GM19239 (cell line): Measurements from ENCODE around the gene JCHAIN.
"Not testable (repeated sequence)": the region's sequence is repeated elsewhere in the genome, so short reads cannot be mapped to it uniquely, and the experiment has no call there.

Source experiments
- DNase-seq: peaks from one replicate; pipeline ENCODE4 v3.0.0; 2011; ENCODE audit warnings: low spot score; ENCODE audit not compliant: insufficient read length
- FAIRE-seq: peaks from 2 replicates; lab custom pipeline; 2011; peaks lifted over from hg19 to GRCh38; lab: Jason Lieb, UNC

The JCHAIN gene

GRCh38 chr4:70651864-70652506, 14.3 kb downstream of the JCHAIN start:
- DNase-seq (no peak), FAIRE-seq (peak; percentile 95)

DNA sequence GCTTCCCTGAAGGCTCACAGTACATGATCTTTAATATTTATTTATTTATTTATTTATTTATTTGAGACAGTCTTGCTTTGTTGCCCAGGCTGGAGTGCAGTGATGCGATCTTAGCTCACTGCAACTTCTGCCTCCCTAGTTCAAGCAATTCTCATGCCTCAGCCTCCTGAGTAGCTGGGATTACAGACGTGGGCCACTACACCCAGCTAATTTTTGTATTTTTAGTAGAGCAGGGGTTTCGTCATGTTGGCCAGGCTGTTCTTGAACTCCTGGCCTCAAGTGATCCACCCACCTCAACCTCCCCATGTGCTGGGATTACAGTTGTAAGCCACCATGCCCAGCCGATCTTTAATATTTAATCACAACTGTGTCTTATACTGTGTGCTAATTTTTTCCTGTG, 15.6 kb downstream of the JCHAIN start:
- not testable (repeated sequence) for FAIRE-seq, DNase-seq

DNA sequence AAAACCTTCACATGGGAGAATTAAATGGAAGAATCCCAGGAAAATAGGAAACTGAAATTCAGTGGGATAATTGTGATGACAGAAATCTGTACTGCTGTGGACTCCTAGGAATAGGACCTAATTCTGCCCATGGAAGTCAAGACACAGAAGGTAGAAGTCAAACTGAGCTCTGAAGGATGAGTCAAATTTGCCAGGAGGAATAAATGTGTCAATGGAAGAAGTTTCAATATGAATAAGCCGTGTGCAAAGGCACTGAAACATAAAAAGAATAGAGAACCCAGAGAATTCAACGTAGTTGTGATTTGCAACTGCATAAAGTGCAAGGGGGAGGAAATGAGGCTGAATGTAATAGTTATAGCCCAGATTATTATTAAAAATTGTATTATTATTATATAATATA, 26.1 kb downstream of the JCHAIN start:
- no peak for FAIRE-seq

DNA sequence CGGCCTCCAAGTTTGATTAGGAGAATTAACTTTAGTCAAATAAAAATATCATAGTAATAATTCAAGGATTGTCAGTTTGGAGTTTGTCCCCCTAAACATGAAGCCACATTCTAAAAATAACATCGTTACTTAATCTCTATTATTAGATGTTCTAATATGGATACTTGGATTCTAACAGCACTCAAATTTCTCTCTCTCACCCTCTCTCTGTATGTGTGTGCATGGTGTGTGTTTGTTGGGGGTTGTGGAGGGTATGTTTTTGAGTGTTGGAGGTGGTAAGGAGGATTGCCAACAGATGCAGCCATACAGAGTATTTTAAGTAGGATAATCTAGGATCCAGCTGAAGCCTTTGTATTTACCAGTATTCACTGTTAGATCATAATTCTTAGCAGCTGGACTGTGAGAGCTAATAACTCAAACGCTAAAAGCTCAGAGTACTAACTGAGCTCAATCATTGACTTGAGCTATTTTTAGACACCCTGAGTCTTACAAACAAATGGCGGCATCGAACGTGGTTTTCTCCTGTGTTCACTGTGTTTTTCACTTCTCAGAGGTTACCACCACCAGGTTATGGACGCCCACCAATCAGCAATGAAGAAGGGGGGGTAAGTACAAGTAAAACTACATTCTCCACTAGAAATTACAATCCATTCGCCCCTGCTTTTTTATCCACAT, 28.9 kb downstream of the JCHAIN start:
- peak; percentile 90 for FAIRE-seq

More for the DNA sequence above, 26.1 kb downstream of the JCHAIN start:
- DNase-seq = no peak

DNA sequence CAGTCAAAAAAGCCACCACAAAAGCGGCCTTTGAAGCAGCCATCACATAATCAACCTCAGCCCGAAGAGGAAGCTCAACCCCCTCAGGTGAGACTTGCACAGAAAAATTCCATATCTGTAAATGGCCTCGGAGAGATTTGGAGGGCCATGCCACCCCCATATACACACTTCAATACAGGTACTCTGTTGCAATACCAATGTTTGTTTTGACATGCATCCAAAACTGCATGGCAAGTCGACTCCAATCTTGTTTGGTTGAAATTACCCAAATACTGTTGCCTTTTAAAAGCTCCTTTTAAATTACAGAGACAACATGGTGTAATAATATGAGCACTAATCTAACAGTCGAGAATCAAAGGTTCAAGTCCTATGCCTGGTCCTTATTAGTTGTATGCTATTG, 31.8 kb downstream of the JCHAIN start:
- DNase-seq (no peak), FAIRE-seq (no peak)

More for the DNA sequence above, 28.9 kb downstream of the JCHAIN start:
- DNase-seq = no peak

DNA sequence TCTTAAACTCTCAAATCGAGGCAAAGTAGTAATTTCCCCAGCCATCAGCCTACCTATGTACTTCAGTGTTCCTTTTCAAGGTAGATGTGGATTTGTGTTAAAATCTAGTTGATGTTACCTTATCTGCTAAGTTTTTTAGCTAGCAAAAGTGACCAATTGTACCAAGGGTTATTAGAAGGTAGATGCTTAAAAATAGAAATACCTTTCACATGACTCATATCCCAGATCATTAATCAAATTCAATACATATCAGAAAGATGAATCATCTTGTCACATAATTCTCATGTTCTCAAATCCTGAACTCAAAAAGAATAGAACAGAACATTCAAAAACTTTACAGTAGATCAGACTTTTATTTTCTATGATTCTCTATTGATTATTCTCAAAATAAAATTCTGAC, 34.3 kb downstream of the JCHAIN start:
- FAIRE-seq = no peak
- no peak for DNase-seq

- FAIRE-seq = peak; percentile 56
- no peak for DNase-seq
These were observed 36.1 kb downstream of the JCHAIN start for GRCh38 chr4:70630162-70630561.

- no peak for FAIRE-seq
- DNase-seq = no peak
These were observed 36.7 kb downstream of the JCHAIN start for GRCh38 chr4:70629469-70630090.

GRCh38 chr4:70628444-70628843, 37.9 kb downstream of the JCHAIN start, which contains the start of gene ENAM:
Gene ENAM, plus strand, starts transcription at chr4:70628744. Its CDS starts 757 bp downstream, at chr4:70629501.
- no peak for DNase-seq
- FAIRE-seq = no peak

DNA sequence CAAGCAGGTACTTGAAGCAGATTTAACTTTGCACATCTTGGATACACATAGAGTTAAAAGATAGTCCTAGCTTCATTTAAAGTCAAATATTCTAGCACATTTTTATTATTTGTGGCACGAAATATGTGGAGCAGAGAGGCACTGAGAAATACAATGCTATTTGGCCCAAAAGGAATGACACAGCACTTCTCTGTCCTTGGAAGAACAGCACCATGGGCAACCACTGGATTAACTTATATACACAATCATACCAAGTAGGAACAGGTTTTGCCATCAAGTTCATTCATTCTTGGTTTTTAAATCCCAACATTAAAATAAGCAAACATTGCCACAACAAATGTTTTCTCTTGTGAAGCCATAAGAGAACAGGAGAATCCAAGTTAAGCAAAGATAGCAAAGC, 38.7 kb downstream of the JCHAIN start:
- no peak for DNase-seq
- FAIRE-seq = peak; percentile 68

DNA sequence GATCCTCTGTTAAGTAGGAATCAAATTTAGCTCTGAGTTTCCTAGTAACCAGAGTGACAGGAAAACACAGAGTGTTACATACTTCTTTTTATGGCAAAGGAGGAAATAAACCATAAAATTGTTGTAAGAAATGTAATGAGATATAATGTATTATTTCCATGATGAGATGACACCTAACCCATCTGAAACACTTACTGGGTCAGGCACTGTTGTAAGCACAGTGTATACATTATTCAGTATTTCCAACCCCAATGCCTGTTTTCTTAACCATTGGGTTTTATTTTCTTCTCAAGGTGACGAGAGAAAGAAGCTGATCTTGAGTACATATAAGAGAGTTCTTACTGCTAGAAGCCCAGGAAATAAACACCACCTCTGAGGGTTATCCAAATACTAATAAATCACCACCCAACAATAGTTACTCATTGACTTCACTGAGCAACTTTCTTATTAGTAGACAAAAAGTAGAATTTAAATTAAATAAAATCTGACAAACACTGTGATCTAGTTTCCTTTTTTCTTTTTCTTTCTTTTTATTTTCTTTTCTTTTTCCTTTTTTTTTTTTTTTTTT, 42.0 kb downstream of the JCHAIN start:
- DNase-seq (no peak), FAIRE-seq (no peak)

DNA sequence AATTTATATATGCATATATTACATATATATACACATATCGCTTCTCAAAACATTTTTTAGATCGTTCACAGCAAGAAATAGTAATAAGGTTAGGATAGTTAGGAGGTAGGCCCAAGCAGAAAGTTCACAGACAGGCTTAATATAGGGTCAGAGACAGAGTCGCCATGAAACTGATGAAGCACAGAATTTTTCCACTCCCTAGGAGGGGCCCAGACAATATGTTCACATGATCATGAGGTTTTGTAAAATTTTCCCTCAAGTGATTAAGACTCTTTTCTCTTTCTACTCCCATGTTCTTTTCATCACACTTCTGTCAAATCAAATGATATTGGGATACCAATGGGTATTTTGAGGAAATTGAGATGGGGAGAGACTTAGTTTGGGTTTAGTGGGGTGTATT, 43.0 kb downstream of the JCHAIN start:
- no peak for FAIRE-seq
- DNase-seq = no peak

DNA sequence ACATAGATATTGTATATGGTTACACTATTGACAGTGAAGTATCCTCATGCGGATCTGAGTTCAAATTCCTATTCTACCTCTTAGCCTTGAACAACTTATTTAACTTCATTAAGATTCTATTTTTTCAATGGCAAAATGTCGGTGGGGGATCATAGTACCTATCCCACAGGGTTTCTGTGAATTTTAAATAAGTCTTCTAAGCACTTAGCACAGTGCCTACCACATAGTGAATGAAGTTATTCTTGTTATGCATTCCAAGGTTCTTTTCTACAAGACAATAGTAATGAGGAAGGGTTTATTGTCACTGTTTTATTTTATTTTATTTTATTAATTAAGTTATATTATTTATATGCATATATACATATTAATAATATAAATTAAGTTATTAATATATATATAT, 46.5 kb downstream of the JCHAIN start:
- no peak for DNase-seq
- peak; percentile 63 for FAIRE-seq

DNA sequence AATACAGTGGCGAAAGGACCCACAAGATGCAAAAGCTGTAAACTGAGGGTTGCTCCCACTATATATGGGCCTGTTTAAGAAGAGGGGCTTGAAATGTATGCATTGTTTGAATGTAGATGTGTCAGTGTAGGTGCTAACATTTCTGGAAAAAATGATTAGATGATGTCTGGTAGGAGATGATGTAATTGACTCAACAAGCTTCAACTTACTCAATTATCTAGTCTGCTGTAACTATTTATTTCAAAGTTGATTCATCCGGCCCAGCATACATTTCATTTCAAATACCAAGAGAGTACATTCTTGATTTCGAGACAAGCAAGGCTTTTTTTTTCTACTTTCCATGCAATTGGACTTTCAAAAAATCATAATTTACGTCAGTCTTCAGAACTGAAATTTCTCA, 47.0 kb downstream of the JCHAIN start:
- no peak for FAIRE-seq
- no peak for DNase-seq

GRCh38 chr4:70614184-70614555, 52.1 kb downstream of the JCHAIN start:
- FAIRE-seq (no peak), DNase-seq (no peak)

- FAIRE-seq = peak; percentile 90
- DNase-seq = no peak
These were observed 52.8 kb downstream of the JCHAIN start for GRCh38 chr4:70613306-70614183.

- FAIRE-seq = no peak
These were observed 58.0 kb downstream of the JCHAIN start for GRCh38 chr4:70608324-70608723.

DNA sequence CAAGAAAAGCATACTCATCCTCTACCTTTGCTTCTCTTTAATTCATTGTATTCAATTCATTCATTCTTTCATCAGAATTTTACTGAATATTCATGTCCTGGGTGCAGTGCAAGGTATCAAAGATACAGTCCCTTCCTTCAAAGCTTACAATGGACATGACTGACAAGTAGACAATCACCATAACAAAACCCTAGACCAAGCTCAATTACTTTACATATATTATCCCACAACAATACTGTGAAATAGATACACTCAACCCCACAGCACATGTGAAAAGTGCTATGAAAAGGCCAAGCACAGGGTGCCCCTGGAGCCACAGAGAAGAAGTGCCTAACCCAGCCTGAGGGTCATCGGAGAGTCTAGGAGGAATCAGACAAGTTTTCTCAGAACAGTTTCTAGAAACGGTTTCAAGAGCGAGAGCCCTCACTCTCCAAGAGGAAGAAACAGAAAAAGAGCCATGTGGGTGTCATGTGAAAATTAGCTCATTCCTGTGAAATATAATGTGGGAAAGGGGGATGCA, 58.9 kb downstream of the JCHAIN start:
- no peak for DNase-seq
- FAIRE-seq = no peak

More at GRCh38 chr4:70608324-70608723, 58.0 kb downstream of the JCHAIN start:
- DNase-seq = no peak

GRCh38 chr4:70606459-70606858, 59.8 kb downstream of the JCHAIN start:
- DNase-seq = no peak
- no peak for FAIRE-seq
